Caco-2 (cell line): Measurements from ENCODE around the gene MRPL39. TPM values are rescaled to one million over a fixed set of nuclear protein-coding genes. Genes with fewer than 3 reads are reported as not detected.

Experiments
- BruUV-seq: library from RNA; stranded (reverse); fragments of 400-500 nt; replicated peaks from 2 replicates; lab custom pipeline; 2021; lab: Mats Ljungman, UMichigan
- CTCF ChIA-PET: fragments of 300-600 bp; sonication (Branson Sonifier 250); formaldehyde crosslinking; loops from one replicate; lab custom pipeline; 2022; ENCODE audit warnings: antibody characterized with exemption; lab: Charles Lee
- POLR2A ChIA-PET: fragments of 300-600 bp; sonication (Branson Sonifier 250); formaldehyde crosslinking; loops from one replicate; lab custom pipeline; 2022; ENCODE audit warnings: antibody characterized with exemption; lab: Charles Lee
- DNase-seq, 2 experiments: peaks; one replicate each; pipeline versions ENCODE4 v3.0.0 to v3.0.0-alpha.2; 2020 to 2022
- H3K27me3 ChIP-seq: replicated peaks from 2 replicates; pipeline ENCODE4 v1.6.0; 2011; ENCODE audit warnings: low read length; ENCODE audit not compliant: control insufficient read depth, insufficient read depth
- H3K36me3 ChIP-seq: 2 replicates; pipeline ENCODE4 v1.5.1; 2011; ENCODE audit warnings: low read length; ENCODE audit not compliant: control insufficient read depth, insufficient read depth
- H3K4me1 ChIP-seq: fragments of 250-450 bp; sonication (Bioruptor Pico); 2 replicates; pipeline ENCODE4 v1.5.1; 2020; ENCODE audit warnings: mild to moderate bottlenecking
- H3K4me3 ChIP-seq: 2 replicates; pipeline ENCODE4 v1.5.1; 2011; ENCODE audit warnings: low read depth, mild to moderate bottlenecking, control low read depth, low read length
- H3K9me3 ChIP-seq: fragments of 250-450 bp; sonication (Bioruptor Pico); 2 replicates; pipeline ENCODE4 v1.5.1; 2020; ENCODE audit warnings: mild to moderate bottlenecking, moderate library complexity
- H3K27ac Mint-ChIP-seq: one replicate; pipeline ENCODE4 v1.8.0; 2022; ENCODE audit warnings: mixed read lengths; ENCODE audit not compliant: unreplicated experiment
- H3K27me3 Mint-ChIP-seq: one replicate; pipeline ENCODE4 v1.8.0; 2022; ENCODE audit warnings: mixed read lengths; ENCODE audit not compliant: insufficient read depth, unreplicated experiment
- H3K36me3 Mint-ChIP-seq: one replicate; pipeline ENCODE4 v1.8.0; 2022; ENCODE audit warnings: mild to moderate bottlenecking, mixed read lengths; ENCODE audit not compliant: insufficient read depth, unreplicated experiment
- H3K4me1 Mint-ChIP-seq: one replicate; pipeline ENCODE4 v1.8.0; 2022; ENCODE audit warnings: low read depth, mixed read lengths; ENCODE audit not compliant: unreplicated experiment
- H3K4me3 Mint-ChIP-seq: one replicate; pipeline ENCODE4 v1.8.0; 2022; ENCODE audit warnings: mild to moderate bottlenecking, moderate library complexity, mixed read lengths; ENCODE audit not compliant: unreplicated experiment
- H3K9me3 Mint-ChIP-seq: one replicate; pipeline ENCODE4 v1.8.0; 2022; ENCODE audit warnings: mixed read lengths; ENCODE audit not compliant: unreplicated experiment
- CTCF ChIP-seq, 2 experiments: fragments of 200-600 bp in 1 of 2; IDR thresholded peaks; 1 replicate in 1 of 2; 2 replicates in 1 of 2; pipeline versions ENCODE4 v1.5.1 to v1.8.0; 2011 to 2022; ENCODE audit warnings: antibody characterized with exemption in 1 of 2, control low read depth in 1 of 2, inconsistent platforms in 1 of 2, low read depth in 1 of 2, low read length in 1 of 2, mild to moderate bottlenecking in 1 of 2, moderate library complexity in 1 of 2; ENCODE audit not compliant: insufficient read depth in 1 of 2, severe bottlenecking in 1 of 2, unreplicated experiment in 1 of 2
- intact Hi-C: fragments of 100-400 bp; cut with micrococcal nuclease; formaldehyde crosslinking; loops from one replicate; pipeline ENCODE4 v1.10.0; 2022; ENCODE audit not compliant: unreplicated experiment
- total RNA-seq: library from RNA; stranded (reverse); gene quantifications from 2 replicates; pipeline ENCODE4 v1.2.3, GENCODE V29; 2022

Gene MRPL39
- total RNA-seq, 1 experiment from 2014 or later = 37.3 TPM

GRCh38 chr21:25551569-25551968 lies 55.7 kb downstream of the MRPL39 start:
- no TSS peak for BruUV-seq
- Histone ChIP-seq H3K9me3 (no peaks in the 10 kb centered on the region), H3K36me3 (no peaks in the 10 kb centered on the region), H3K4me1 (no peaks in the 10 kb centered on the region), H3K27me3 (no peaks in the 10 kb centered on the region), H3K4me3 (no peak overlapping the region)
- no peaks in the 10 kb centered on the region for H3K9me3 Mint-ChIP-seq
- no peak overlapping the region for H3K4me3 Mint-ChIP-seq
- no peaks in the 10 kb centered on the region for H3K4me1 Mint-ChIP-seq
- ChIA-PET POLR2A (no interaction called here), CTCF (no interaction called here)
- H3K36me3 Mint-ChIP-seq = no peaks in the 10 kb centered on the region
- H3K27me3 Mint-ChIP-seq = peaks cover 3% of the 10 kb centered on the region
- no peak for DNase-seq
- intact Hi-C loops = no loop called here
- no peak for TF ChIP-seq CTCF (IDR thresholded peaks at IDR 0.05; ENCODE audit: insufficient read depth in 1 of 2, low read depth in 1 of 2, low read length in 1 of 2, severe bottlenecking in 1 of 2, unreplicated experiment in 1 of 2)
- no peak overlapping the region for H3K27ac Mint-ChIP-seq

GRCh38 chr21:25550352-25551120 lies 56.7 kb downstream of the MRPL39 start:
- intact Hi-C loops = no loop called here
- no peak overlapping the region for H3K27ac Mint-ChIP-seq
- peaks cover 3% of the 10 kb centered on the region for H3K27me3 Mint-ChIP-seq

GRCh38 chr21:25541042-25541441 lies 66.2 kb downstream of the MRPL39 start:
- Histone ChIP-seq H3K27me3 (no peaks in the 10 kb centered on the region), H3K4me1 (no peaks in the 10 kb centered on the region), H3K4me3 (no peak overlapping the region), H3K9me3 (peaks cover 8% of the 10 kb centered on the region), H3K36me3 (no peaks in the 10 kb centered on the region)
- ChIA-PET CTCF (no interaction called here), POLR2A (no interaction called here)
- intact Hi-C loops = no loop called here
- DNase-seq = no peak
- H3K4me3 Mint-ChIP-seq = no peak overlapping the region
- no peaks in the 10 kb centered on the region for H3K36me3 Mint-ChIP-seq
- peaks cover 6% of the 10 kb centered on the region for H3K27me3 Mint-ChIP-seq
- H3K27ac Mint-ChIP-seq = no peak overlapping the region
- H3K4me1 Mint-ChIP-seq = no peaks in the 10 kb centered on the region
- peaks cover 19% of the 10 kb centered on the region for H3K9me3 Mint-ChIP-seq
- TF ChIP-seq CTCF (IDR thresholded peaks at IDR 0.05; ENCODE audit: insufficient read depth in 1 of 2, low read depth in 1 of 2, low read length in 1 of 2, severe bottlenecking in 1 of 2, unreplicated experiment in 1 of 2) = no peak
- no TSS peak for BruUV-seq

More at GRCh38 chr21:25550352-25551120, 56.7 kb downstream of the MRPL39 start:
- H3K4me1 ChIP-seq = no peaks in the 10 kb centered on the region
- no peaks in the 10 kb centered on the region for H3K9me3 ChIP-seq
- H3K36me3 ChIP-seq = no peaks in the 10 kb centered on the region
- ChIA-PET POLR2A (no interaction called here), CTCF (no interaction called here)
- no peak overlapping the region for H3K4me3 Mint-ChIP-seq
- H3K9me3 Mint-ChIP-seq = no peaks in the 10 kb centered on the region
- no TSS peak for BruUV-seq
- DNase-seq = no peak
- no peaks in the 10 kb centered on the region for H3K36me3 Mint-ChIP-seq
- no peak for TF ChIP-seq CTCF (IDR thresholded peaks at IDR 0.05; ENCODE audit: insufficient read depth in 1 of 2, low read depth in 1 of 2, low read length in 1 of 2, severe bottlenecking in 1 of 2, unreplicated experiment in 1 of 2)
- no peaks in the 10 kb centered on the region for H3K4me1 Mint-ChIP-seq
- H3K27me3 ChIP-seq = no peaks in the 10 kb centered on the region
- H3K4me3 ChIP-seq = no peak overlapping the region
